ENCODE results near the gene CHD9NB. TPM values are rescaled to one million over a fixed set of nuclear protein-coding genes. Genes with fewer than 3 reads are reported as not detected.

CHD9NB gene
- polyA plus RNA-seq, 1 of the 3 experiments (the other 2 are of a cell fraction): 2.7 TPM

DNA sequence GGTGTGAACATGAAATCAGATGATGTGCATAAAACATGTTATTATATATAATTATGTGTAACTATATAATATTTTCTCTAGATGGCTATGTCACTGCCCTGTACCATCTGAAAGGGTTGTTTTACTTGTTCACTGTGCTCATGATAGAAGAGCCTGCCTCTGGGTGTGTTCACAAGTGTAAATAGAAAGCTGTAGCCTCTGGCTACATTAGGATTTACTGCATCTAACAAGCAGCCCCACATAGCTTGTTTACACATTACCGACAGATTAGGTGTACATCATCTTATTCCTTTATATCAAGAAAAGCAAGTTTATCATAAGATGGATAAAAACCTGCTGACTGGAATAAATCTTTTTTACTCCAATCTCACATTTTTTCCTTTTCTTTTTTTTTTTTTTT is 48.2 kb upstream of the CHD9NB start:
- Histone ChIP-seq H3K9me2 (no peaks in the 10 kb centered on the region), H3K4me2 (no peak overlapping the region), H3K9ac (no peak overlapping the region), H2AFZ (ENCODE audit: low read depth) (no peak overlapping the region), H3K36me3 (replicated peaks in 1 of 2; ENCODE audit: control insufficient read depth in 1 of 2, insufficient read depth in 2 of 2, low read length in 1 of 2) (peaks cover 0 to 3% of the 10 kb centered on the region in 2 experiments), H3K9me3 (no peaks in the 10 kb centered on the region), H3K27ac (ENCODE audit: low read depth in 2 of 2, low read length in 1 of 2) (peak overlapping the region; percentile 99; a peak in 3 of 4 replicates), H3K79me2 (ENCODE audit: insufficient read depth) (peaks cover 69% of the 10 kb centered on the region), H4K20me1 (ENCODE audit: insufficient read depth) (no peaks in the 10 kb centered on the region), H3K4me1 (ENCODE audit: control insufficient read depth in 1 of 2, insufficient read depth in 2 of 2, low read depth in 1 of 2, low read length in 1 of 2) (peaks cover 17 to 25% of the 10 kb centered on the region in 2 experiments), H3K4me3 (ENCODE audit: low read depth in 2 of 2, low read length in 1 of 2) (no peak overlapping the region), H3F3A (replicated peaks; ENCODE audit: insufficient read depth) (peaks cover 38% of the 10 kb centered on the region), H3K27me3 (ENCODE audit: insufficient read depth) (no peaks in the 10 kb centered on the region)
- ChIA-PET POLR2A (interaction anchor here (0.7 to 4.7 kb wide), 4 partner anchors 10 to 46 kb away, joined by 3 to 32 read pairs (median 17); partner anchors contain the start of gene CHD9), CTCF (interaction anchor here (0.6 to 3.4 kb wide), 4 partner anchors 29 to 613 kb away, joined by 3 to 31 read pairs (median 6); partner anchors contain the start of gene CHD9)
- DNase-seq: no peak
- WGBS (ENCODE audit: low lambda C conversion rate): 100% methylated on average over 1 of the region's 1 CpG
- TF ChIP-seq CHD2 (IDR thresholded peaks at IDR 0.05; ENCODE audit: low read length, partially characterized antibody) (no peak), EP300 (IDR thresholded peaks at IDR 0.05; ENCODE audit: borderline replicate concordance in 1 of 2, low read depth in 1 of 2, low read length in 1 of 2) (no peak), FOXM1 (IDR thresholded peaks at IDR 0.05; ENCODE audit: low read depth) (no peak), TAF1 (IDR thresholded peaks at IDR 0.05; ENCODE audit: borderline replicate concordance, low read depth, low read length) (no peak), MEF2A (IDR thresholded peaks at IDR 0.05; ENCODE audit: borderline replicate concordance, low read depth) (no peak), JUND (IDR thresholded peaks at IDR 0.05) (no peak), SMC3 (IDR thresholded peaks at IDR 0.05; ENCODE audit: low read depth, low read length) (no peak), NFIC (IDR thresholded peaks at IDR 0.05; ENCODE audit: borderline replicate concordance) (no peak), SIN3A (IDR thresholded peaks at IDR 0.05; ENCODE audit: borderline replicate concordance, low read depth, low read length) (no peak), NRF1 (IDR thresholded peaks at IDR 0.05; ENCODE audit: low read depth, low read length) (no peak), TCF12 (IDR thresholded peaks at IDR 0.05) (no peak)
- TF ChIP-seq, protein P1, sequence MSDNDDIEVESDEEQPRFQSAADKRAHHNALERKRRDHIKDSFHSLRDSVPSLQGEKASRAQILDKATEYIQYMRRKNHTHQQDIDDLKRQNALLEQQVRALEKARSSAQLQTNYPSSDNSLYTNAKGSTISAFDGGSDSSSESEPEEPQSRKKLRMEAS (IDR thresholded peaks at IDR 0.05; ENCODE audit: low read depth): no peak
- TF ChIP-seq, protein P2, sequence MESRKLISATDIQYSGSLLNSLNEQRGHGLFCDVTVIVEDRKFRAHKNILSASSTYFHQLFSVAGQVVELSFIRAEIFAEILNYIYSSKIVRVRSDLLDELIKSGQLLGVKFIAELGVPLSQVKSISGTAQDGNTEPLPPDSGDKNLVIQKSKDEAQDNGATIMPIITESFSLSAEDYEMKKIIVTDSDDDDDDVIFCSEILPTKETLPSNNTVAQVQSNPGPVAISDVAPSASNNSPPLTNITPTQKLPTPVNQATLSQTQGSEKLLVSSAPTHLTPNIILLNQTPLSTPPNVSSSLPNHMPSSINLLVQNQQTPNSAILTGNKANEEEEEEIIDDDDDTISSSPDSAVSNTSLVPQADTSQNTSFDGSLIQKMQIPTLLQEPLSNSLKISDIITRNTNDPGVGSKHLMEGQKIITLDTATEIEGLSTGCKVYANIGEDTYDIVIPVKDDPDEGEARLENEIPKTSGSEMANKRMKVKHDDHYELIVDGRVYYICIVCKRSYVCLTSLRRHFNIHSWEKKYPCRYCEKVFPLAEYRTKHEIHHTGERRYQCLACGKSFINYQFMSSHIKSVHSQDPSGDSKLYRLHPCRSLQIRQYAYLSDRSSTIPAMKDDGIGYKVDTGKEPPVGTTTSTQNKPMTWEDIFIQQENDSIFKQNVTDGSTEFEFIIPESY (IDR thresholded peaks at IDR 0.05; ENCODE audit: borderline replicate concordance, low read depth): no peak

DNA sequence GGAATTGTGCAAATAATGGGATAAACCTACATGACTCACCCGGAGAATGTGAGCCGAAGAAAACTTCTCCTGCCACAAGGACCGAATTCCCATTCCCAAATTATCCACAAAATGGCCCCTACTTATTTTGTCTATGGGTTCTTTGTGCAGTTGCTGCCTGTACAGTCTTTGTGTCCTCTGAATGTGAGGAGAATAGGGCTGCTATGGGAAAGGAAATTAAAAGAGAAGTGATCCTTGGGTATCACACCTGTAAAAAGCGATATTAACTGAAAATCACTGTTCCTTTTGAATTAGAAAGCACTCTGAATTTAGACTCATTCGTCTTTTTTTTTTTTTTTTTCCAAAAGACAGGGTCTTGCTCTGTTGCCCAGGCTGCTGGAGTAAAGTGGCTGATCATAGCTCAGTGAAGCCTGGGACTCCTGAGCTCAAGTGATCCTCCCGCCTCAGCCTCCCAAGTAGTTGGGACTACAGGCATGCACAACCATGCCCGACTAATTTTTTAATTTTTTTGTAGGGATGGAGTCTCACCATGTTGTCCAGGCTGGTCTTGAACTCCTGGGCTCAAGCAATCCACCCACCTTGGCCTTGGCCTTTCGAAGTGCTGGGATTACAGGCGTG is 47.5 kb upstream of the CHD9NB start:
- peak overlapping the region; percentile 36 to 61 for H3K4me3 ChIP-seq (ENCODE audit: low read depth in 2 of 2, low read length in 1 of 2)
- POLR2A ChIA-PET: interaction anchor here (0.7 to 4.7 kb wide), 7 partner anchors 8 to 45 kb away, joined by 3 to 58 read pairs (median 16); partner anchors contain the start of gene CHD9
- TF ChIP-seq JUND (IDR thresholded peaks at IDR 0.05): peak; percentile 2; the same call in 1 of the 2 replicates
- TF ChIP-seq MEF2A (IDR thresholded peaks at IDR 0.05; ENCODE audit: borderline replicate concordance, low read depth): no peak
- peak overlapping the region; percentile 74; the same call in 1 of the 2 replicates for H3K9ac ChIP-seq
- CTCF ChIA-PET: interaction anchor here (0.8 to 3.4 kb wide), 8 partner anchors 15 to 57 kb away, joined by 3 to 31 read pairs (median 4); partner anchors contain the start of gene CHD9
- peaks cover 38% of the 10 kb centered on the region for H3F3A ChIP-seq (replicated peaks; ENCODE audit: insufficient read depth)
- H4K20me1 ChIP-seq (ENCODE audit: insufficient read depth): no peaks in the 10 kb centered on the region
- H3K4me2 ChIP-seq: peak overlapping the region; percentile 82
- DNase-seq: no peak
- H3K36me3 ChIP-seq (replicated peaks in 1 of 2; ENCODE audit: control insufficient read depth in 1 of 2, insufficient read depth in 2 of 2, low read length in 1 of 2): peaks cover 0 to 3% of the 10 kb centered on the region in 2 experiments
- peak overlapping the region; percentile 99 for H3K27ac ChIP-seq (ENCODE audit: low read depth in 2 of 2, low read length in 1 of 2)
- H3K9me3 ChIP-seq: no peaks in the 10 kb centered on the region
- peak overlapping the region; percentile 37; the same call in 1 of the 2 replicates for H2AFZ ChIP-seq (ENCODE audit: low read depth)
- WGBS (ENCODE audit: low lambda C conversion rate): 51% methylated on average over 9 of the region's 9 CpGs
- peaks cover 17 to 25% of the 10 kb centered on the region in 2 experiments for H3K4me1 ChIP-seq (ENCODE audit: control insufficient read depth in 1 of 2, insufficient read depth in 2 of 2, low read depth in 1 of 2, low read length in 1 of 2)
- no peaks in the 10 kb centered on the region for H3K9me2 ChIP-seq
- H3K27me3 ChIP-seq (ENCODE audit: insufficient read depth): no peaks in the 10 kb centered on the region
- peaks cover 68% of the 10 kb centered on the region for H3K79me2 ChIP-seq (ENCODE audit: insufficient read depth)
